Activated T-cell treated with anti-CD3 and anti-CD28 coated beads, Interleukin-2, amount 50 U/mL, for 24 hours (primary cell): ENCODE data around the gene CASQ2.

ENCODE experiments used
- DNase-seq: peaks from one replicate; pipeline ENCODE4 v3.0.0-alpha.2; 2020
- H3K27ac Mint-ChIP-seq: 2 replicates; pipeline ENCODE4 v1.8.0; 2020; ENCODE audit warnings: mild to moderate bottlenecking, mixed read lengths
- H3K27me3 Mint-ChIP-seq: 2 replicates; pipeline ENCODE4 v1.8.0; 2020; ENCODE audit warnings: mixed read lengths
- H3K36me3 Mint-ChIP-seq: 2 replicates; pipeline ENCODE4 v1.8.0; 2020; ENCODE audit warnings: low read depth, mixed read lengths
- H3K4me1 Mint-ChIP-seq: 2 replicates; pipeline ENCODE4 v1.8.0; 2020; ENCODE audit warnings: low read depth, mixed read lengths
- H3K4me3 Mint-ChIP-seq: 2 replicates; pipeline ENCODE4 v1.8.0; 2020; ENCODE audit warnings: mild to moderate bottlenecking, moderate library complexity, mixed read lengths
- H3K9me3 Mint-ChIP-seq: 2 replicates; pipeline ENCODE4 v1.8.0; 2020; ENCODE audit warnings: mixed read lengths

The CASQ2 gene

GRCh38 chr1:115658646-115659045 is 109.9 kb downstream of the CASQ2 start:
- no peak for DNase-seq
- no peak overlapping the region for H3K4me3 Mint-ChIP-seq
- H3K4me1 Mint-ChIP-seq, result peaks cover 8% of the 10 kb centered on the region
- H3K27me3 Mint-ChIP-seq, result no peaks in the 10 kb centered on the region
- no peaks in the 10 kb centered on the region for H3K9me3 Mint-ChIP-seq
- H3K27ac Mint-ChIP-seq, result no peak overlapping the region
- H3K36me3 Mint-ChIP-seq, result no peaks in the 10 kb centered on the region

- Mint-ChIP-seq H3K9me3 (no peaks in the 10 kb centered on the region), H3K27me3 (no peaks in the 10 kb centered on the region), H3K4me1 (peaks cover 8% of the 10 kb centered on the region), H3K36me3 (no peaks in the 10 kb centered on the region), H3K4me3 (no peak overlapping the region), H3K27ac (no peak overlapping the region)
- DNase-seq, result no peak
Measured at GRCh38 chr1:115656461-115657077, 111.9 kb downstream of the CASQ2 start.

- Mint-ChIP-seq H3K4me1 (peaks cover 8% of the 10 kb centered on the region), H3K9me3 (no peaks in the 10 kb centered on the region), H3K27me3 (peaks cover 5% of the 10 kb centered on the region), H3K27ac (no peak overlapping the region), H3K36me3 (no peaks in the 10 kb centered on the region), H3K4me3 (no peak overlapping the region)
- no peak for DNase-seq
Measured at GRCh38 chr1:115655916-115656315, 112.6 kb downstream of the CASQ2 start.

GRCh38 chr1:115655306-115655663 is 113.2 kb downstream of the CASQ2 start:
- Mint-ChIP-seq H3K36me3 (no peaks in the 10 kb centered on the region), H3K27me3 (peaks cover 6% of the 10 kb centered on the region), H3K27ac (no peak overlapping the region), H3K4me1 (peaks cover 8% of the 10 kb centered on the region), H3K9me3 (no peaks in the 10 kb centered on the region), H3K4me3 (no peak overlapping the region)
- DNase-seq, result no peak

GRCh38 chr1:115654663-115655305 is 113.7 kb downstream of the CASQ2 start:
- Mint-ChIP-seq H3K4me1 (peaks cover 8% of the 10 kb centered on the region), H3K27ac (no peak overlapping the region), H3K27me3 (peaks cover 8% of the 10 kb centered on the region), H3K4me3 (no peak overlapping the region), H3K9me3 (no peaks in the 10 kb centered on the region), H3K36me3 (no peaks in the 10 kb centered on the region)
- no peak for DNase-seq

GRCh38 chr1:115654125-115654524 is 114.4 kb downstream of the CASQ2 start:
- peaks cover 11% of the 10 kb centered on the region for H3K27me3 Mint-ChIP-seq
- H3K36me3 Mint-ChIP-seq, result no peaks in the 10 kb centered on the region
- DNase-seq, result no peak
- H3K4me1 Mint-ChIP-seq, result peaks cover 8% of the 10 kb centered on the region
- H3K9me3 Mint-ChIP-seq, result no peaks in the 10 kb centered on the region
- H3K4me3 Mint-ChIP-seq, result no peak overlapping the region
- no peak overlapping the region for H3K27ac Mint-ChIP-seq

GRCh38 chr1:115652236-115652788 is 116.2 kb downstream of the CASQ2 start:
- H3K9me3 Mint-ChIP-seq, result no peaks in the 10 kb centered on the region
- H3K36me3 Mint-ChIP-seq, result no peaks in the 10 kb centered on the region
- no peak overlapping the region for H3K27ac Mint-ChIP-seq
- peaks cover 11% of the 10 kb centered on the region for H3K27me3 Mint-ChIP-seq
- H3K4me3 Mint-ChIP-seq, result no peak overlapping the region
- peaks cover 8% of the 10 kb centered on the region for H3K4me1 Mint-ChIP-seq
- no peak for DNase-seq

- Mint-ChIP-seq H3K27ac (no peak overlapping the region), H3K4me3 (no peak overlapping the region), H3K4me1 (peaks cover 8% of the 10 kb centered on the region), H3K9me3 (no peaks in the 10 kb centered on the region), H3K27me3 (peaks cover 11% of the 10 kb centered on the region), H3K36me3 (no peaks in the 10 kb centered on the region)
- no peak for DNase-seq
Measured at GRCh38 chr1:115651391-115651790, 117.1 kb downstream of the CASQ2 start.

GRCh38 chr1:115650961-115651360 is 117.6 kb downstream of the CASQ2 start:
- H3K9me3 Mint-ChIP-seq, result no peaks in the 10 kb centered on the region
- no peak overlapping the region for H3K4me3 Mint-ChIP-seq
- peaks cover 14% of the 10 kb centered on the region for H3K27me3 Mint-ChIP-seq
- DNase-seq, result no peak
- peaks cover 7% of the 10 kb centered on the region for H3K4me1 Mint-ChIP-seq
- no peaks in the 10 kb centered on the region for H3K36me3 Mint-ChIP-seq
- H3K27ac Mint-ChIP-seq, result no peak overlapping the region
